CMK (cell line): Measurements from ENCODE around the gene RABGEF1.

ENCODE experiments used
- DNase-seq: peaks from one replicate; pipeline ENCODE4 v3.0.0-alpha.2; 2010; ENCODE audit warnings: low read depth

The RABGEF1 gene

GRCh38 chr7:66859339-66859738 is 118.8 kb downstream of the RABGEF1 start:
- no peak for DNase-seq

- DNase-seq: no peak
Measured at GRCh38 chr7:66859794-66860645, 119.5 kb downstream of the RABGEF1 start.

- DNase-seq: no peak
Measured at GRCh38 chr7:66860767-66861166, 120.2 kb downstream of the RABGEF1 start.
